ENCODE data around the gene IMP4. TPM values are rescaled to one million over a fixed set of nuclear protein-coding genes. Genes with fewer than 3 reads are reported as not detected.
A peak's percentile ranks its signal among the peaks of the same experiment; 100 is the strongest.

The IMP4 gene
- total RNA-seq, 1 donor from 2014 or later = 55.7 TPM

- no peak for ATAC-seq
- Histone ChIP-seq H3K4me1 (peaks cover 20% of the 10 kb centered on the region), H3K4me3 (peak overlapping the region; percentile 90), H3K9me3 (no peaks in the 10 kb centered on the region), H3K27me3 (no peaks in the 10 kb centered on the region), H3K27ac (no peak overlapping the region), H3K36me3 (peaks cover 4% of the 10 kb centered on the region)
- no peak for DNase-seq
- TF ChIP-seq CTCF (IDR thresholded peaks at IDR 0.05) = no peak
- intact Hi-C loops (cut with DNase I) = no loop called here
Measured at GRCh38 chr2:130373808-130374365, 31.2 kb downstream of the IMP4 start.

- ATAC-seq = no peak
- no peak overlapping the region for H3K4me3 ChIP-seq
- intact Hi-C loops (cut with DNase I) = no loop called here
- H3K27ac ChIP-seq = no peak overlapping the region
- no peak for TF ChIP-seq CTCF (IDR thresholded peaks at IDR 0.05)
- no peak for DNase-seq
- no peaks in the 10 kb centered on the region for H3K9me3 ChIP-seq
- peaks cover 20% of the 10 kb centered on the region for H3K4me1 ChIP-seq
- H3K27me3 ChIP-seq = no peaks in the 10 kb centered on the region
- H3K36me3 ChIP-seq = peaks cover 4% of the 10 kb centered on the region
Measured at GRCh38 chr2:130374587-130375290, 32.0 kb downstream of the IMP4 start.

- no peak overlapping the region for H3K4me3 ChIP-seq
- DNase-seq (no peak), ATAC-seq (no peak)
- no peak overlapping the region for H3K27ac ChIP-seq
- no peaks in the 10 kb centered on the region for H3K27me3 ChIP-seq
- peaks cover 20% of the 10 kb centered on the region for H3K4me1 ChIP-seq
- intact Hi-C loops (cut with DNase I) = no loop called here
- no peaks in the 10 kb centered on the region for H3K36me3 ChIP-seq
- no peak for TF ChIP-seq CTCF (IDR thresholded peaks at IDR 0.05)
- no peaks in the 10 kb centered on the region for H3K9me3 ChIP-seq
Measured at GRCh38 chr2:130375291-130376266, 32.9 kb downstream of the IMP4 start.

- no peaks in the 10 kb centered on the region for H3K27me3 ChIP-seq
- no peaks in the 10 kb centered on the region for H3K36me3 ChIP-seq
- peaks cover 11% of the 10 kb centered on the region for H3K4me1 ChIP-seq
- H3K9me3 ChIP-seq = no peaks in the 10 kb centered on the region
- ATAC-seq = no peak
- no peak overlapping the region for H3K4me3 ChIP-seq
- intact Hi-C loops (cut with DNase I) = no loop called here
- DNase-seq = no peak
- no peak overlapping the region for H3K27ac ChIP-seq
- no peak for TF ChIP-seq CTCF (IDR thresholded peaks at IDR 0.05)
Measured at GRCh38 chr2:130376433-130377293, 34.0 kb downstream of the IMP4 start.

GRCh38 chr2:130377491-130377890 lies 34.8 kb downstream of the IMP4 start:
- intact Hi-C loops (cut with DNase I) = no loop called here
- H3K4me3 ChIP-seq = no peak overlapping the region
- no peaks in the 10 kb centered on the region for H3K9me3 ChIP-seq
- no peak overlapping the region for H3K27ac ChIP-seq
- no peak for DNase-seq
- ATAC-seq = no peak
- no peaks in the 10 kb centered on the region for H3K27me3 ChIP-seq
- no peak for TF ChIP-seq CTCF (IDR thresholded peaks at IDR 0.05)
- H3K4me1 ChIP-seq = peaks cover 11% of the 10 kb centered on the region
- no peaks in the 10 kb centered on the region for H3K36me3 ChIP-seq
